HCT116 (cell line): Measurements from ENCODE around the gene MYBL2. TPM values are rescaled to one million over a fixed set of nuclear protein-coding genes. Genes with fewer than 3 reads are reported as not detected.
"Not testable (repeated sequence)": the region's sequence is repeated elsewhere in the genome, so short reads cannot be mapped to it uniquely, and the experiment has no call there.

Source experiments
- ATAC-seq: fragments of 200-7000 bp; cut with Tn5 transposase; 2 replicates; pipeline ENCODE4 v1.9.1; 2020; ENCODE audit warnings: mild to moderate bottlenecking, moderate library complexity
- BruUV-seq: library from RNA; stranded (reverse); fragments of 400-500 nt; replicated peaks from 2 replicates; lab custom pipeline; 2021; lab: Mats Ljungman, UMichigan
- CTCF ChIA-PET: fragments of 300-600 bp; sonication (Branson Sonifier 250); formaldehyde crosslinking; loops from one replicate; lab custom pipeline; 2021; ENCODE audit warnings: antibody characterized with exemption; lab: Charles Lee
- POLR2A ChIA-PET: fragments of 300-600, 350-600 bp; sonication (Branson Sonifier 250); formaldehyde crosslinking; loops from one replicate; lab custom pipeline; 2021; ENCODE audit warnings: antibody characterized with exemption; lab: Charles Lee
- RAD21 ChIA-PET, 2 experiments: fragments of 300-600 bp; sonication (Branson Sonifier 250); formaldehyde crosslinking; loops; one replicate each; lab custom pipeline; 2023; ENCODE audit warnings: low total read pairs in 2 of 2; ENCODE audit not compliant: uncharacterized antibody in 2 of 2, unreplicated experiment in 2 of 2, low non-redundant PET in 1 of 2; lab: Charles Lee
- DNase-seq: peaks from one replicate; pipeline ENCODE4 v3.0.0-alpha.2; 2010; ENCODE audit warnings: low read depth, low spot score
- H2AFZ ChIP-seq: fragments of 200-600 bp; shearing (Covaris generic), sonication (generic); 2 replicates; pipeline ENCODE4 v1.6.1; 2017; ENCODE audit warnings: low read depth, mixed run types, mixed read lengths, antibody characterized with exemption, low read length; ENCODE audit not compliant: poor library complexity, severe bottlenecking
- H3K27ac ChIP-seq: 2 replicates; pipeline ENCODE4 v1.5.1; 2012; ENCODE audit warnings: low read depth, low read length
- H3K27me3 ChIP-seq: fragments of 200-600 bp; sonication (generic); 2 replicates; pipeline ENCODE4 v1.6.1; 2016; ENCODE audit warnings: mixed run types, low read length, mixed read lengths; ENCODE audit not compliant: insufficient read depth
- H3K36me3 ChIP-seq, 2 experiments: fragments of 200-500 bp in 1 of 2; fragments of 200-600 bp in 1 of 2; sonication (Bioruptor generic) in 1 of 2; sonication (generic) in 1 of 2; 2 replicates each; pipeline versions ENCODE4 v1.5.1 to v1.6.1; 2014 to 2016; ENCODE audit warnings: low read length in 2 of 2, inconsistent platforms in 1 of 2, mixed read lengths in 1 of 2, mixed run types in 1 of 2; ENCODE audit not compliant: insufficient read depth in 2 of 2, control insufficient read depth in 1 of 2
- H3K4me1 ChIP-seq, 2 experiments: fragments of 200-600 bp in 1 of 2; sonication (generic) in 1 of 2; 2 replicates each; pipeline versions ENCODE4 v1.5.1 to v1.6.1; 2012 to 2017; ENCODE audit warnings: low read length in 2 of 2, inconsistent platforms in 1 of 2, mild to moderate bottlenecking in 1 of 2, mixed read lengths in 1 of 2, mixed run types in 1 of 2, moderate library complexity in 1 of 2; ENCODE audit not compliant: insufficient read depth in 2 of 2, control insufficient read depth in 1 of 2
- H3K4me2 ChIP-seq: fragments of 200-600 bp; sonication (generic); 2 replicates; pipeline ENCODE4 v1.6.1; 2017; ENCODE audit warnings: mixed run types, low read length, mixed read lengths
- H3K4me3 ChIP-seq, 2 experiments: fragments of 200-600 bp in 1 of 2; sonication (generic) in 1 of 2; replicated peaks in 1 of 2; 2 replicates each; pipeline ENCODE4 v1.5.1; 2011 to 2016; ENCODE audit warnings: low read length in 2 of 2, control low read depth in 1 of 2, low read depth in 1 of 2, mild to moderate bottlenecking in 1 of 2, mixed read lengths in 1 of 2, mixed run types in 1 of 2
- H3K79me2 ChIP-seq: fragments of 200-600 bp; sonication (generic); 2 replicates; pipeline ENCODE4 v1.6.1; 2017; ENCODE audit warnings: mild to moderate bottlenecking, mixed run types, low read length, moderate library complexity, mixed read lengths; ENCODE audit not compliant: insufficient read depth
- H3K9ac ChIP-seq: fragments of 200-600 bp; sonication (generic); 2 replicates; pipeline ENCODE4 v1.6.1; 2016; ENCODE audit warnings: low read length, mixed read lengths
- H3K9me2 ChIP-seq: fragments of 200-600 bp; sonication (generic), shearing (Covaris generic); 2 replicates; pipeline ENCODE4 v1.6.1; 2017; ENCODE audit warnings: mixed run types, mild to moderate bottlenecking, moderate library complexity; ENCODE audit not compliant: insufficient read depth
- H3K9me3 ChIP-seq, 2 experiments: fragments of 200-500 bp in 1 of 2; fragments of 200-600 bp in 1 of 2; sonication (Bioruptor generic) in 1 of 2; sonication (generic) in 1 of 2; 2 replicates each; pipeline ENCODE4 v1.6.1; 2014 to 2017; ENCODE audit warnings: low read length in 2 of 2, mixed read lengths in 2 of 2, inconsistent platforms in 1 of 2, low read depth in 1 of 2, mild to moderate bottlenecking in 1 of 2, mixed run types in 1 of 2, moderate library complexity in 1 of 2; ENCODE audit not compliant: control insufficient read depth in 1 of 2, insufficient read depth in 1 of 2
- H4K20me1 ChIP-seq: fragments of 200-600 bp; sonication (generic), shearing (Covaris generic); 2 replicates; pipeline ENCODE4 v1.6.1; 2017; ENCODE audit warnings: mixed run types, mild to moderate bottlenecking, moderate library complexity; ENCODE audit not compliant: insufficient read depth
- CBX3 ChIP-seq: IDR thresholded peaks from 2 replicates; pipeline ENCODE4 v1.6.1; 2012; ENCODE audit warnings: low read depth
- CEBPB ChIP-seq: IDR thresholded peaks from 2 replicates; pipeline ENCODE4 v1.6.1; 2012; ENCODE audit warnings: low read depth
- EGR1 ChIP-seq: IDR thresholded peaks from 2 replicates; pipeline ENCODE4 v1.6.1; 2012; ENCODE audit warnings: low read depth
- ELF1 ChIP-seq: IDR thresholded peaks from 2 replicates; pipeline ENCODE4 v1.6.1; 2012; ENCODE audit warnings: low read depth, borderline replicate concordance
- EZH2 ChIP-seq: fragments of 200-600 bp; sonication (generic); IDR thresholded peaks from 2 replicates; pipeline ENCODE4 v1.6.1; 2017; ENCODE audit warnings: antibody characterized with exemption, mixed run types
- EZH2phosphoT487 ChIP-seq: fragments of 200-600 bp; IDR thresholded peaks from 2 replicates; pipeline ENCODE4 v1.6.1; 2018; ENCODE audit warnings: antibody characterized with exemption, borderline replicate concordance
- JUND ChIP-seq: IDR thresholded peaks from 2 replicates; pipeline ENCODE4 v1.6.1; 2012
- RAD21 ChIP-seq: IDR thresholded peaks from 2 replicates; pipeline ENCODE4 v1.6.1; 2012; ENCODE audit warnings: low read depth, mild to moderate bottlenecking
- SIN3A ChIP-seq: IDR thresholded peaks from 2 replicates; pipeline ENCODE4 v1.6.1; 2012; ENCODE audit warnings: low read depth
- SRF ChIP-seq: IDR thresholded peaks from 2 replicates; pipeline ENCODE4 v1.6.1; 2012; ENCODE audit warnings: low read depth
- YY1 ChIP-seq: IDR thresholded peaks from 2 replicates; pipeline ENCODE4 v1.6.1; 2011; ENCODE audit warnings: low read length, low read depth, moderate library complexity, mild to moderate bottlenecking; ENCODE audit not compliant: insufficient replicate concordance; ENCODE audit errors: extremely low read depth
- ZFX ChIP-seq: fragments of 450-650 bp; IDR thresholded peaks from 2 replicates; pipeline ENCODE4 v1.6.1; 2017
- intact Hi-C: fragments of 100-400 bp; cut with micrococcal nuclease; formaldehyde crosslinking; loops from 2 replicates; pipeline ENCODE4 v1.10.0; 2022
- total RNA-seq: library from RNA; stranded (reverse); gene quantifications from one replicate; pipeline ENCODE4 v1.2.1, GENCODE V29; 2021; ENCODE audit not compliant: unreplicated experiment
- TF ChIP-seq, protein P1 (sequence below): IDR thresholded peaks from 2 replicates; pipeline ENCODE4 v1.6.1; 2012
- TF ChIP-seq, protein P2 (sequence below): IDR thresholded peaks from 2 replicates; pipeline ENCODE4 v1.6.1; 2012; ENCODE audit warnings: low read depth
- TF ChIP-seq, protein P3 (sequence below), 3 experiments: fragments of 200-600 bp in 1 of 3; sonication (generic) in 1 of 3; IDR thresholded peaks in 2 of 3; conservative IDR thresholded peaks in 1 of 3; 2 replicates each; pipeline ENCODE4 v1.5.1; 2012 to 2017; ENCODE audit warnings: low read depth in 2 of 3, low read length in 2 of 3, antibody characterized with exemption in 1 of 3, borderline replicate concordance in 1 of 3, control low read depth in 1 of 3, mild to moderate bottlenecking in 1 of 3, mixed read lengths in 1 of 3, mixed run types in 1 of 3, moderate library complexity in 1 of 3; ENCODE audit not compliant: insufficient read depth in 1 of 3

The MYBL2 gene
- total RNA-seq, 1 experiment from 2014 or later: 92.1 TPM

DNA sequence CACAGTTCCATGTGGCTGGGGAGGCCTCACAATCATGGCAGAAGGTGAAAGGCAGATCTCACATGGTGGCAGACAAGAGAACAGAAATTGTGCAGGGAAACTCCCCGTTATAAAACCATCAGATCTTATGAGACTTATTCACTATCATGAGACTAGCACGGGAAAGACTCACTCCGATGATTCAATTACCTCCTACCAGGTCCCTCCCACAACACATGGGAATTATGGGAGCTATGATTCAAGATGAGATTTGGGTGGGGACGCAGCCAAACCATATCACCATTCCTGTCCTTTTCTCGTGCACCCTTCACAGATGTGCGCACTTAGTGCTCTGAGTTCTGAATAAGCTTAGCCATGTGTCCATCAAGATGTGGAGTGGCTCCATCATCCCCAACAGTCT, 91.0 kb downstream of the MYBL2 start:
- H3K9ac ChIP-seq, RAD21 ChIA-PET, H3K36me3 ChIP-seq, H3K27me3 ChIP-seq, ATAC-seq, intact Hi-C loops, H3K4me2 ChIP-seq, H2AFZ ChIP-seq, H4K20me1 ChIP-seq, H3K4me3 ChIP-seq, H3K9me3 ChIP-seq, H3K9me2 ChIP-seq, POLR2A ChIA-PET, CTCF ChIA-PET, DNase-seq, BruUV-seq, H3K79me2 ChIP-seq, H3K4me1 ChIP-seq, H3K27ac ChIP-seq: not testable (repeated sequence)

DNA sequence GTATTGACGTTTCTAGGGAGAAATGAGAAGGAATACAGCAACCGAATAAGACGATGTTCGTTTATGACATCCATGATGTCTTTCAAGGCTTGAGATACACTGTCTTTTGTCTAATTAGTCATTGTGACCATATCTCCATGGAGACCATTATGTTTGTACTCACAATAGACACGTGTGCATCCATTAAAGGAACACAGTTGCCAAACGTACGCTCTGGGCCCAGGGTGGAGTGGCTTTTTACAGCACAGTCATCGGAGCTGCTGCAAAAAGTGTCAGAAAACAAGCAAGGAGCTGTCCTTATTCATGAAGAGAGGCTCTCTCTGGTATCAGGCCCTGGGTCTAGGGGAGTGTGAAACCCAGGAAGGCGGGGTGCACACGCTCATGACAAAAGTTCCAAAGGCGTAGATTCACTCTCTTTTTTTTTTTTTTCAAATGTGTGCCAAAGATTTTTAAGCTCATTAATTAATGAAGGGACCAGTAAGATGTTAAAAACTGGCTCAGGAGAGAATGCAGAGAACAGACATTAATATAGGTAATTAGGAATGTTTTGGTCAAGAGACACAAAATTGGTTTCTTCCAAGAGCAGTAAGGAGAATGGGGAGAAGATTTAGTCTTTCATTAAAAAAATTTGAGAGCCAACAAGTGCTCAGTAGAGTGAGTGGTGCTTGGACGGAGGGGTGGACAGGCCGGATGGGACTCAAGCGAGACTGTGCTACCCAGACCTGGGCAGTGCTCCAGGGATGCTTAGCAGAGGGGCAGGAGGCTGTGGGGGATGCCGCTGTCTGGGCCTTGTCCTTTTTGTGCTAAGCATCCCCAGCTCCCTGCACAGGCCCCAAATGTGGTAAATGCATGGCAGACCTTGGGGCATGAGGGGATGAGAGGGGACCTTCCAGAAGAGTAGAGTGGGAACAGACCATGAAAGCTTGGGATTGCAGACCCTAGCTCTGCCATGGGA, 94.7 kb downstream of the MYBL2 start:
- intact Hi-C loops: no loop called here
- H3K27me3 ChIP-seq: no peaks in the 10 kb centered on the region
- H3K4me3 ChIP-seq: no peak overlapping the region
- no peak for DNase-seq
- H2AFZ ChIP-seq: no peak overlapping the region
- H3K9ac ChIP-seq: no peak overlapping the region
- ChIA-PET CTCF (no interaction called here), RAD21 (no interaction called here), POLR2A (no interaction called here)
- no peaks in the 10 kb centered on the region for H3K79me2 ChIP-seq
- no peak overlapping the region for H3K4me2 ChIP-seq
- H3K4me1 ChIP-seq: no peaks in the 10 kb centered on the region
- H4K20me1 ChIP-seq: no peaks in the 10 kb centered on the region
- no peaks in the 10 kb centered on the region for H3K9me3 ChIP-seq
- H3K27ac ChIP-seq: no peak overlapping the region
- H3K36me3 ChIP-seq: no peaks in the 10 kb centered on the region
- no TSS peak for BruUV-seq
- no peak for ATAC-seq
- H3K9me2 ChIP-seq: no peaks in the 10 kb centered on the region
- TF ChIP-seq YY1: no peak
- TF ChIP-seq, protein P1, sequence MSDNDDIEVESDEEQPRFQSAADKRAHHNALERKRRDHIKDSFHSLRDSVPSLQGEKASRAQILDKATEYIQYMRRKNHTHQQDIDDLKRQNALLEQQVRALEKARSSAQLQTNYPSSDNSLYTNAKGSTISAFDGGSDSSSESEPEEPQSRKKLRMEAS: no peak
- TF ChIP-seq, protein P2, sequence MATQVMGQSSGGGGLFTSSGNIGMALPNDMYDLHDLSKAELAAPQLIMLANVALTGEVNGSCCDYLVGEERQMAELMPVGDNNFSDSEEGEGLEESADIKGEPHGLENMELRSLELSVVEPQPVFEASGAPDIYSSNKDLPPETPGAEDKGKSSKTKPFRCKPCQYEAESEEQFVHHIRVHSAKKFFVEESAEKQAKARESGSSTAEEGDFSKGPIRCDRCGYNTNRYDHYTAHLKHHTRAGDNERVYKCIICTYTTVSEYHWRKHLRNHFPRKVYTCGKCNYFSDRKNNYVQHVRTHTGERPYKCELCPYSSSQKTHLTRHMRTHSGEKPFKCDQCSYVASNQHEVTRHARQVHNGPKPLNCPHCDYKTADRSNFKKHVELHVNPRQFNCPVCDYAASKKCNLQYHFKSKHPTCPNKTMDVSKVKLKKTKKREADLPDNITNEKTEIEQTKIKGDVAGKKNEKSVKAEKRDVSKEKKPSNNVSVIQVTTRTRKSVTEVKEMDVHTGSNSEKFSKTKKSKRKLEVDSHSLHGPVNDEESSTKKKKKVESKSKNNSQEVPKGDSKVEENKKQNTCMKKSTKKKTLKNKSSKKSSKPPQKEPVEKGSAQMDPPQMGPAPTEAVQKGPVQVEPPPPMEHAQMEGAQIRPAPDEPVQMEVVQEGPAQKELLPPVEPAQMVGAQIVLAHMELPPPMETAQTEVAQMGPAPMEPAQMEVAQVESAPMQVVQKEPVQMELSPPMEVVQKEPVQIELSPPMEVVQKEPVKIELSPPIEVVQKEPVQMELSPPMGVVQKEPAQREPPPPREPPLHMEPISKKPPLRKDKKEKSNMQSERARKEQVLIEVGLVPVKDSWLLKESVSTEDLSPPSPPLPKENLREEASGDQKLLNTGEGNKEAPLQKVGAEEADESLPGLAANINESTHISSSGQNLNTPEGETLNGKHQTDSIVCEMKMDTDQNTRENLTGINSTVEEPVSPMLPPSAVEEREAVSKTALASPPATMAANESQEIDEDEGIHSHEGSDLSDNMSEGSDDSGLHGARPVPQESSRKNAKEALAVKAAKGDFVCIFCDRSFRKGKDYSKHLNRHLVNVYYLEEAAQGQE: no peak
- TF ChIP-seq, protein P3, sequence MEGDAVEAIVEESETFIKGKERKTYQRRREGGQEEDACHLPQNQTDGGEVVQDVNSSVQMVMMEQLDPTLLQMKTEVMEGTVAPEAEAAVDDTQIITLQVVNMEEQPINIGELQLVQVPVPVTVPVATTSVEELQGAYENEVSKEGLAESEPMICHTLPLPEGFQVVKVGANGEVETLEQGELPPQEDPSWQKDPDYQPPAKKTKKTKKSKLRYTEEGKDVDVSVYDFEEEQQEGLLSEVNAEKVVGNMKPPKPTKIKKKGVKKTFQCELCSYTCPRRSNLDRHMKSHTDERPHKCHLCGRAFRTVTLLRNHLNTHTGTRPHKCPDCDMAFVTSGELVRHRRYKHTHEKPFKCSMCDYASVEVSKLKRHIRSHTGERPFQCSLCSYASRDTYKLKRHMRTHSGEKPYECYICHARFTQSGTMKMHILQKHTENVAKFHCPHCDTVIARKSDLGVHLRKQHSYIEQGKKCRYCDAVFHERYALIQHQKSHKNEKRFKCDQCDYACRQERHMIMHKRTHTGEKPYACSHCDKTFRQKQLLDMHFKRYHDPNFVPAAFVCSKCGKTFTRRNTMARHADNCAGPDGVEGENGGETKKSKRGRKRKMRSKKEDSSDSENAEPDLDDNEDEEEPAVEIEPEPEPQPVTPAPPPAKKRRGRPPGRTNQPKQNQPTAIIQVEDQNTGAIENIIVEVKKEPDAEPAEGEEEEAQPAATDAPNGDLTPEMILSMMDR (IDR thresholded peaks at IDR 0.05 in 2 of 3, conservative IDR thresholded peaks at IDR 0.05 in 1 of 3; ENCODE audit: borderline replicate concordance in 1 of 3, insufficient read depth in 1 of 3, low read depth in 2 of 3, low read length in 2 of 3): no peak
- no peak for TF ChIP-seq JUND
- TF ChIP-seq CBX3: no peak
- no peak for TF ChIP-seq SRF
- no peak for TF ChIP-seq CEBPB
- no peak for TF ChIP-seq EZH2
- no peak for TF ChIP-seq EGR1
- TF ChIP-seq RAD21: no peak
- no peak for TF ChIP-seq ELF1
- TF ChIP-seq SIN3A: no peak
- TF ChIP-seq ZFX: no peak
- no peak for TF ChIP-seq EZH2phosphoT487
